Osteocyte (in vitro differentiated cells): ENCODE results near the gene DPEP2. TPM values are rescaled to one million over a fixed set of nuclear protein-coding genes. Genes with fewer than 3 reads are reported as not detected.
A peak's percentile ranks its signal among the peaks of the same experiment; 100 is the strongest.
"Not testable (repeated sequence)": the region's sequence is repeated elsewhere in the genome, so short reads cannot be mapped to it uniquely, and the experiment has no call there.

Experiments used
- DNase-seq: peaks from one replicate; pipeline ENCODE4 v3.0.0; 2021; ENCODE audit warnings: mixed read lengths; ENCODE audit not compliant: unreplicated experiment; ENCODE audit errors: extremely low spot score
- H3K27ac Mint-ChIP-seq: one replicate; pipeline ENCODE4 v1.8.0; 2021; ENCODE audit warnings: mild to moderate bottlenecking, mixed read lengths; ENCODE audit not compliant: unreplicated experiment
- H3K27me3 Mint-ChIP-seq: one replicate; pipeline ENCODE4 v1.8.0; 2021; ENCODE audit warnings: mixed read lengths; ENCODE audit not compliant: unreplicated experiment
- H3K36me3 Mint-ChIP-seq: one replicate; pipeline ENCODE4 v1.8.0; 2021; ENCODE audit warnings: mixed read lengths; ENCODE audit not compliant: unreplicated experiment
- H3K4me1 Mint-ChIP-seq: one replicate; pipeline ENCODE4 v1.8.0; 2021; ENCODE audit warnings: mixed read lengths; ENCODE audit not compliant: unreplicated experiment
- H3K4me3 Mint-ChIP-seq: one replicate; pipeline ENCODE4 v1.8.0; 2021; ENCODE audit warnings: mild to moderate bottlenecking, moderate library complexity, mixed read lengths; ENCODE audit not compliant: unreplicated experiment
- H3K9me3 Mint-ChIP-seq: one replicate; pipeline ENCODE4 v1.8.0; 2021; ENCODE audit warnings: mixed read lengths; ENCODE audit not compliant: unreplicated experiment
- CTCF ChIP-seq: fragments of 200-600 bp; sonication (generic); IDR thresholded peaks from 2 replicates; pipeline ENCODE4 v1.5.0; 2021; ENCODE audit warnings: antibody characterized with exemption, mild to moderate bottlenecking, moderate library complexity
- total RNA-seq: library from RNA; stranded (reverse); gene quantifications from 2 replicates; pipeline ENCODE4 v1.2.1, GENCODE V29; 2021

The DPEP2 gene
- total RNA-seq, 1 donor from 2014 or later = not detected

- TF ChIP-seq CTCF = no peak
- no peaks in the 10 kb centered on the region for H3K4me1 Mint-ChIP-seq
These were observed 16.4 kb upstream of the DPEP2 start, which contains the start of gene DPEP2NB for GRCh38 chr16:68015681-68016080. Gene DPEP2NB, minus strand, starts transcription at chr16:68015911. Its CDS starts 141 bp downstream, at chr16:68015770.

GRCh38 chr16:68013440-68013839, 14.2 kb upstream of the DPEP2 start:
- Mint-ChIP-seq H3K9me3 (no peaks in the 10 kb centered on the region), H3K27ac (no peak overlapping the region), H3K4me3 (no peak overlapping the region), H3K36me3 (no peaks in the 10 kb centered on the region), H3K27me3 (no peaks in the 10 kb centered on the region), H3K4me1 (no peaks in the 10 kb centered on the region)
- no peak for DNase-seq
- no peak for TF ChIP-seq CTCF

More at GRCh38 chr16:68015681-68016080, 16.4 kb upstream of the DPEP2 start, which contains the start of gene DPEP2NB:
- no peak within 1 kb of the TSS for H3K27ac Mint-ChIP-seq
- no peak within 1 kb of the TSS for H3K4me3 Mint-ChIP-seq
- DNase-seq = no peak
- H3K36me3 Mint-ChIP-seq = no peaks in the 10 kb centered on the region
- H3K27me3 Mint-ChIP-seq = no peaks in the 10 kb centered on the region
- H3K9me3 Mint-ChIP-seq = no peaks in the 10 kb centered on the region

DNA sequence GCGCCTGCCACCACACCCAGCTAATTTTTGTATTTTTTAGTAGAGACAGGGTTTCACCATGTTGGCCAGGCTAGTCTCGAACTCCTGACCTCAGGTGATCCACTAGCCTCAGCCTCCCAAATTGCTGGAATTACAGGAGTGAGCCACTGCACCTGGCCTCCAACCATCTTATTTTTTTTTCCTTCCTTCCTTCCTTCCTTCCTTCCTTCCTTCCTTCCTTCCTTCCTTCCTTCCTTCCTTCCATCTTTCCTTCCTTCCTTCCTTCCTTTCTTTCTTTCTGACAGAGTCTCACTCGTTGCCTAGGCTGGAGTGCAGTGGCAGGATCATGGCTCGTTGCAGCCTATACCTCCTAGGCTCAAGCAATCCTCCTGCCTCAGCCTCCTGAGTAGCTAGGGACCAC, 10.6 kb upstream of the DPEP2 start:
- not testable (repeated sequence) for DNase-seq, H3K9me3 Mint-ChIP-seq, H3K36me3 Mint-ChIP-seq, H3K4me1 Mint-ChIP-seq, H3K27me3 Mint-ChIP-seq, H3K4me3 Mint-ChIP-seq, H3K27ac Mint-ChIP-seq

GRCh38 chr16:68009157-68009735, 10.0 kb upstream of the DPEP2 start:
- no peak for TF ChIP-seq CTCF
- no peaks in the 10 kb centered on the region for H3K27me3 Mint-ChIP-seq

DNA sequence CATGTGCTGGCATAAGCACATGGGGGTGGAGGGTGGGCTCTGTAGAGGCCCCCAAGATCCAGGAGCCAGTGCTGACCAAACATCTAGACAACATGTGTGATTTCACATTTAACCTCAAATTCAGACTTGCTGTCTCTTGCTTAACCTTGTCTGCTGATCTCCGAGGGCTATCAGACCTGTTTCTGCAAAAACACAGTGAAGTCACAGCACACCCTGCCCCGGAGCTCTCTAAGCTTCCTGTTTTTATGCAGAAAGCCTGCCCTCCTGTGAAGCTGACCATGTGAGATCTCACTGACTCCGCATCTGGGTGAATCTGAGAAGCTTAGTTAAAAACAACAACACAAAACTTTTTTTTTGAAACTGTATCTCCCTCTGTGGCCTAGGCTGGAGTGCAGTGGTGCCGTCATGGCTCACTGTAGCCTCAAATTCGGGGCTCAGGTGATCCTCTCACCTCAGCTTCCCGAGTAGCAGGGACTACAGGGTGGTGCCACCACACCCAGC, 6.6 kb upstream of the DPEP2 start:
- peak overlapping the region; percentile 67 for H3K27ac Mint-ChIP-seq
- DNase-seq = no peak
- no peaks in the 10 kb centered on the region for H3K9me3 Mint-ChIP-seq
- no peaks in the 10 kb centered on the region for H3K36me3 Mint-ChIP-seq
- TF ChIP-seq CTCF = no peak
- no peak overlapping the region for H3K4me3 Mint-ChIP-seq
- H3K27me3 Mint-ChIP-seq = no peaks in the 10 kb centered on the region
- H3K4me1 Mint-ChIP-seq = peaks cover 9% of the 10 kb centered on the region

More at GRCh38 chr16:68009157-68009735, 10.0 kb upstream of the DPEP2 start:
- no peak for DNase-seq
- H3K36me3 Mint-ChIP-seq = no peaks in the 10 kb centered on the region
- no peaks in the 10 kb centered on the region for H3K9me3 Mint-ChIP-seq
- H3K4me1 Mint-ChIP-seq = peaks cover 9% of the 10 kb centered on the region
- no peak overlapping the region for H3K4me3 Mint-ChIP-seq
- H3K27ac Mint-ChIP-seq = no peak overlapping the region
